ENCODE data around the gene ARVCF.

Gene ARVCF

DNA sequence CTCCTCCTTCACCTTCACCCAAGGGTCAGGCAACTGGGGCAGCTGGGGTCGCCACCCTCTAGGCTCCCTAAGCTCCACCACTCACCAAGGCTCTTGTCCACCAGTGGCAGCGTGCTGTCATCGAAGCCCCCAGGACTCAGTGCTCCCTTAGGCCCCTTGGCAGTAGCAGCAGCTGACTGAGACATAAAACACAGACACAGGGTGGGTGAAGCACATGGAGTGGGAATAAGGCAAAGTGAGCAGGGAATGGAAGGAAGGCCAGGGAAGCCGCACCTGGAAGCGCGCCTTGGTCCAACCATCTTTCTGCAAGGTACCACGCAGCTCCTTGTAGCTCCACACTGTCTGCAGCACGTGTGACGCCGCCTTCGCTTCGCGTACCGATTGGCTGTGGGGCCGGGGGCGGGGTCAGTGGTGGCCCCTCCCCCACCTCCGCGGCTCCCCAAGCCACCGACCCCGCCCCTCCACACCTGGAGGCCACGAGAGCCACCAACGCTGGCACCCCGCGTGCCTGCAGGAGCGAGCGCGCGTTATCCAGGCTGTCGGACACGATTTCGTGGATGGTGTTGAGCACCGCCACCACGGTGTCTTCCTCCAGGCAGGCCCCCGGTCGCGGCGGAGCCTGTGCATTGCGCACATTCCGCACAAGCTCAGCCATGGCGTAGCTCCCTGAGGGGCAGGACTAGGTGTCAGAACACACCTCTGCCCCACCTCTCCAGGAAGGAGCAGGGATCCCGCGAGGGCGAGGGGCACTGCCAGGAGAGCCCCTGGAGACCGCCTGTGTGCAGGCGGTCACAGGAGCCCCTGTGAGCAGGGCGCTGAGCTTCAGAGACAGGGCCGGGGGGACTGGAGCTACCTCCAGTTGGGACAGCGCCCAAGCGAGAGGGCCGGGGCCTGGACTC, 43.7 kb downstream of the ARVCF start:
- no peak for DNase-seq

- DNase-seq = no peak
Measured at GRCh38 chr22:19972251-19972650, 44.4 kb downstream of the ARVCF start.

DNA sequence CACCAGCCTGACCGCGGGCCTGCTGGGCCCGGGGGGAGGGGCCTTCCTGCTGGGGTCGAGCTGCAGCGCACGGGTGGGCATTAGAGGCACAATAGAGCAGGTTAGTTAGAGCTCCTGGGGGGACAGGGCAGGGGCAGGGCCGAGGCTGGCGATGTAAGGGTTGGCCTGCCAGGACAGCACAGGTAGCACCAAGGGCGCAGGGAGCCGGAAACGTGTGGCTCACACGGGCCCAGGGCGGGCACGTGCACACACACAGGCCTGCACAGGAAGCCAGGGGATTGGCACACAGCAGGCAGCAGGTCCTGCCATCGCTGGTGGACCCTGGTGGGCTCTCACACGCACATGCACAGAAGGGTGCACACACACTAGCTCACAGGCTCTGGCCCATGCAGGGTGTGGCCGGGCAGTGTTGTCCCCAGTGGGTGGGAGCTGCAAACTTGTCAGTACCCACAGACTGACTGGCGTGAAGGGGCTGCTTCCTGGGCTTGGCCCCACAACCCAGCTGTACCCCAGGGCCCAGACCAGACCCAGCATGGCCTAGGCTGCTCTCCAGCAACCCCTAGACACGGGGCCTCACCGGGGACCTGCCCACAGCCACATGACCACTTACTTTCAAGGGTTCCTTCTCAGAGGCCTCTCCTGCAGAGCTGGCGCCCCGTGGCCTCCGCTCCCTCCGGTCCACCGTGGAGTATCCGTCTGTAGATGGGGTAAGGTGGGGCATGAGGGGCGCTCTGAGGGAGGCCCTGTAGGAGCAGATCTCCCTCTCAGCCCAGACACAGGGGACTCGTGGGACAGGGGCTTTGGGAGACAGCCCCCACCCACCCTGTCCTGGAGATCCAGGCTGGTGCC, 45.1 kb downstream of the ARVCF start:
- no peak for DNase-seq

DNA sequence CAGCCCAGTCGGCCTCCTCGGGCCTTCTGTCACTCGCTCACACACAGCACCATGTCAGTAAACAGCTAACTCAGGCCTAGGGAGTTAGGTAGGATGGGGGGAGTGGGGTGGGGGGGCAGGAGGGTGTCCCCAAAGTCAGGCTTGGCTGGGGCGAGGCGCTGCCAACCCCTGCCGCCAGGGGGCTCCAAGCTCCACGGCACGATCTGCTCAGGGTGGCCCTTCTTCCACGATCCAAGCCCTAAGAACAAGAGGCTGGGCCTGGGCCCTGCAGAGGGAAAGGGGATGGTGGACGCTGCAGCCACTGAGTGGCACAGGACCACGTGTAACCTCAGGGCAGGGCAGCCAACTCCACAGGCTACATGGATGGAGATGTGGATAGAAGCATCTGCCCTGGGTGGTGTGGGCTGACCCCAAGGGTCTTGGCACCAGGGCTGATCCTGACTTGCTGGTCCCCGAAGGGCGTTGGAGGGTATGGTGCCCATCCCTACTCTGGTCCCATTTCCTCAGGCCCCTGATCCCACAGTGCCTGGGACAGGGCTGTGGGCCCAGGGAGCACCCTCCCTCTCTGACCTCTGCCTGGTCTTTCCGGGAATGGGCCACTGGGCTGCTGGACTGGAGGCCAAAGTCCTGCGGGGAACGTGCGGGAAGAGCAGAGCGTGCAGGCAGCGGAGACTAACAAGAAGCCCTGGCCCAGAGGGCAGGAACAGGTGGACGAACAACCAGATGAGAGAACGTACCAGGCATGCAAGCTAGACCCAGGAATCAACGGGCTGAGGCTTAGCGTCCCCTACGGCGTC, 45.9 kb downstream of the ARVCF start:
- DNase-seq = peak; percentile 61 to 83 (median 78)

- no peak for DNase-seq
Measured at GRCh38 chr22:19970031-19970478, 46.6 kb downstream of the ARVCF start.

- DNase-seq = no peak
Measured at GRCh38 chr22:19969141-19969928, 47.3 kb downstream of the ARVCF start.

- DNase-seq = no peak
Measured at GRCh38 chr22:19968450-19968891, 48.2 kb downstream of the ARVCF start.

- DNase-seq = no peak
Measured at GRCh38 chr22:19967850-19968449, 48.7 kb downstream of the ARVCF start.

DNA sequence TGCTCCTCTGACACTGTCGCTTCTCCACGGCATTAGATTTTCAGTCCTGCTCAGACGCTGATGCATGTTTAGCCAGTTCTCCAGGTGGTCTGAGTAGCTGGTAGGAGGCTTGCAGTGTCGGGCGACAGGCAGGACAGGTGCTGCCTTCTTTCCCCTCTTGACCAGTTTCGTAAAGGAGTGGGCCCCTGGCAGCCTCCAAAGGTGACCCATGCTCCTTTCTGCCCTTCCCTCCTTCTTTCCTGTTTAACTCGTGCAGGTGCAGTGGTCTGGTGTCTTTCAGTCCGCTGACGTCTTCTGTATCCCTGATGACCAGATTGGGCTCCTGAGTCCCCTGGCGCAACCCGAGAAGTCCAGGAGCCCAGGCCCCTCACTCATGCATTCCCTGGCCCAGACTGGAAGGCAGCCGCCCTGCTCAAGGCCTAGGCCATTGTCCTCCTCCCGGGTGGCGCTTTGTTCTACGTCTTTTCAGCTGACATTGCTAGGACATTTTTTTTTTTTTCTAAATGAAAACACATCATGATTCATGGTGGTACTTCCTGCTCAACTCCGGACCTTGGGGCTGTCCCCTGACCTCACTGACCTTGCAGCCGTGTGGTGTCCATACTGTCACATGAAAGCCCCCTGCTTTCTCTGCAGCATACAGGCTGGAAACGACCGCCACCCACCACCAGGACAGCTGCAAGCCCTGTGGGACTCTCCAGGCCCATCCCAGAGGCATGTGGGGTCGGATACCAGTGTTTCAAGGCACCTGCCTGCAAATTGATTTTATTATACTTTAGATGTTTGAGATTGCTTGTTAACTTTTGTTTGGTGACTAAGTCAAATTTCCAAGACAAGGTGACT, 49.5 kb downstream of the ARVCF start:
- no peak for DNase-seq

- peak in 1 of 4 experiments; percentile 29 for DNase-seq
Measured at GRCh38 chr22:19965771-19966709, 50.6 kb downstream of the ARVCF start.

- no peak for DNase-seq
Measured at GRCh38 chr22:19964701-19965386, 51.8 kb downstream of the ARVCF start.

- no peak for DNase-seq
Measured at GRCh38 chr22:19963863-19964642, 52.6 kb downstream of the ARVCF start.

DNA sequence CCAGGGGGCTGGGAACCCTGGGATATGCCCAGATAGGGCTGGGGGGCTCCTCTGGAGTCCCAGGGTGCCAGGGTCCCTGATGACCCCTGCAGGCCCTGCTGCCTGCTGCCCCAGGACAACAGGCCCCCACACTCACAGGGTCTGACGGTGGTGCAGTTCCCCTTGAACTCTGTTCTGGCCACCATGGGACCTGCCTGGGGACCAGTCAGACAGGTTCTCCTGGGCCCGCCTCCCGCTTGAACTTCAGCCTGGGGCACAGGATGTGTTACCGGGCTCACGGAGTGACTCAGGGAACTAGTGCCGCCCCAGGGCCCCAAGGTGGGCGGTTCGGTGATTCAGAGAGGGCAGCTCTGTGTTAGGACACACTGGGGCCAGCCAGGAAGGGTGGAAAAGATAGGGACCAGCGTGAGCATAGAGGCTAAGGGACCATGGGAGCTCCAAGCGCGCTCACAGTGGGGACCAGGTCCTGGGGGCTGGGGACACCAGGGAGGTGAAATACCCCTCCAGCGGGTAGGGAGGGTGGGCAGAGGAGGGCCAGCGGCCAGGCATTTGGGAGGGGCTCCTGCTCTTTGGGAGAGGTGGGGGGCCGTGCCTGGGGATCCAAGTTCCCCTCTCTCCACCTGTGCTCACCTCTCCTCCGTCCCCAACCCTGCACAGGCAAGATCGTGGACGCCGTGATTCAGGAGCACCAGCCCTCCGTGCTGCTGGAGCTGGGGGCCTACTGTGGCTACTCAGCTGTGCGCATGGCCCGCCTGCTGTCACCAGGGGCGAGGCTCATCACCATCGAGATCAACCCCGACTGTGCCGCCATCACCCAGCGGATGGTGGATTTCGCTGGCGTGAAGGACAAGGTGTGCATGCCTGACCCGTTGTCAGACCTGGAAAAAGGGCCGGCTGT, 53.5 kb downstream of the ARVCF start:
- peak in 2 of 4 experiments; percentile 49 to 82 for DNase-seq

GRCh38 chr22:19962246-19962908, 54.2 kb downstream of the ARVCF start:
- DNase-seq = peak; percentile 60 to 81 (median 74)

GRCh38 chr22:19961868-19962245, 54.8 kb downstream of the ARVCF start:
- no peak for DNase-seq

- DNase-seq = peak in 2 of 4 experiments; percentile 48 to 59
Measured at GRCh38 chr22:19961201-19961580, 55.4 kb downstream of the ARVCF start.
